Effector memory CD4-positive, alpha-beta T cell (primary cell): Measurements from ENCODE around the gene KDM2B.
A peak's percentile ranks its signal among the peaks of the same experiment; 100 is the strongest.
"Not testable (repeated sequence)": the region's sequence is repeated elsewhere in the genome, so short reads cannot be mapped to it uniquely, and the experiment has no call there.

Source experiments
- DNase-seq, 3 donors: peaks; one replicate each; pipeline ENCODE4 v3.0.0-alpha.2; 2020
- H3K27ac ChIP-seq: 2 replicates; pipeline ENCODE4 v1.7.0; 2013; ENCODE audit warnings: mild to moderate bottlenecking, low read length, moderate library complexity; ENCODE audit not compliant: insufficient read depth, poor library complexity, severe bottlenecking
- H3K27me3 ChIP-seq: replicated peaks from 2 replicates; pipeline ENCODE4 v1.7.0; 2013; ENCODE audit warnings: mild to moderate bottlenecking, low read length; ENCODE audit not compliant: insufficient read depth, control insufficient read depth, poor library complexity, severe bottlenecking
- H3K36me3 ChIP-seq: 2 replicates; pipeline ENCODE4 v1.7.0; 2013; ENCODE audit warnings: mild to moderate bottlenecking, low read length, moderate library complexity; ENCODE audit not compliant: control insufficient read depth, insufficient read depth
- H3K4me1 ChIP-seq: 2 replicates; pipeline ENCODE4 v1.7.0; 2013; ENCODE audit warnings: low read length, mild to moderate bottlenecking; ENCODE audit not compliant: control insufficient read depth, insufficient read depth, poor library complexity, severe bottlenecking
- H3K4me3 ChIP-seq: 2 replicates; pipeline ENCODE4 v1.7.0; 2013; ENCODE audit warnings: low read length, low read depth, mild to moderate bottlenecking; ENCODE audit not compliant: insufficient read depth, poor library complexity, severe bottlenecking
- H3K9me3 ChIP-seq: 2 replicates; pipeline ENCODE4 v1.7.0; 2013; ENCODE audit warnings: mild to moderate bottlenecking, low read length, moderate library complexity; ENCODE audit not compliant: control insufficient read depth

Gene KDM2B

DNA sequence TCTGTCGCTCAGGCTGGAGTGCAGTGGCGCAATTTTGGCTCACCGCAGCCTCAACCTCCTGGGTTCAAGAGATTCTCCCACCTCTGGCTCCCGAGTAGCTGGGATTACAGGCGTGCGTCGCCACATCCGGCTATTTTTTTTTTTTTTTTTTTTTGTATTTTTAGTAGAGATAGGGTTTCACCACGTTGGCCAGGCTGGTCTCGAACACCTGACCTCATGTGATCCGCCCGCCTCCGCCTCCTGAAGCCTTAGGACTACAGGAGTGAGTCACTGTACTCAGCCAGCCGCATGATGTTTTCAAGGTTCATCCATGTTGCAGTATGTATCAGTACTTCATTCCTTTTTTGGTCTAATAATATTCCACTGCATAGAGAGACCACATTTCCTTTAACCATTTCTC, 183.3 kb downstream of the KDM2B start:
- H3K4me3 ChIP-seq, result no peak overlapping the region
- H3K27me3 ChIP-seq, result no peaks in the 10 kb centered on the region
- peaks cover 15% of the 10 kb centered on the region for H3K4me1 ChIP-seq
- H3K9me3 ChIP-seq, result no peaks in the 10 kb centered on the region
- no peaks in the 10 kb centered on the region for H3K36me3 ChIP-seq
- H3K27ac ChIP-seq, result no peak overlapping the region
- no peak for DNase-seq

DNA sequence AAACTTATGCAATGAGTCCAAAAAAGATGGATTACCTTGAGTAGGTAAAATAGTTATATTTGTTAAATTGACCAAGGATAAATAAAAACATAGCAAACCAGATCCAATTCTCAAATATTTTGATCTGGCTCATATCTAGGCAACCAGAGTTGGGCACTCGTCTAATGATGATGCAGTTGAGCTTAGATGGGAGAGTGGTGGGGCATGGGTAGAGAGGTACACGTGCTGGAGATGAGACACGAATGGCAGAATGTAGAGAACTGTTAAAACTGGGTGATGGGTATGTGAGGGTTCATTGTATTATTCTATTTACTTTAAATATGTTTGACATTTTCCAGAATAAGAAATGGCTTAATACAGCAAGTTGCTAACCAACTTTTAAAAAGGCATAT, 188.5 kb downstream of the KDM2B start:
- no peak overlapping the region for H3K4me3 ChIP-seq
- peaks cover 6% of the 10 kb centered on the region for H3K4me1 ChIP-seq
- H3K36me3 ChIP-seq, result no peaks in the 10 kb centered on the region
- no peak overlapping the region for H3K27ac ChIP-seq
- no peaks in the 10 kb centered on the region for H3K9me3 ChIP-seq
- no peak for DNase-seq
- no peaks in the 10 kb centered on the region for H3K27me3 ChIP-seq

- Histone ChIP-seq H3K27me3 (no peaks in the 10 kb centered on the region), H3K27ac (no peak overlapping the region), H3K36me3 (no peaks in the 10 kb centered on the region), H3K9me3 (no peaks in the 10 kb centered on the region), H3K4me1 (peaks cover 6% of the 10 kb centered on the region), H3K4me3 (peak overlapping the region; percentile 23)
- DNase-seq, result no peak
Measured at GRCh38 chr12:121391619-121392324, 189.1 kb downstream of the KDM2B start.

GRCh38 chr12:121390856-121391255, 190.0 kb downstream of the KDM2B start:
- no peaks in the 10 kb centered on the region for H3K36me3 ChIP-seq
- peaks cover 6% of the 10 kb centered on the region for H3K4me1 ChIP-seq
- no peaks in the 10 kb centered on the region for H3K27me3 ChIP-seq
- no peak overlapping the region for H3K27ac ChIP-seq
- no peak overlapping the region for H3K4me3 ChIP-seq
- no peaks in the 10 kb centered on the region for H3K9me3 ChIP-seq
- no peak for DNase-seq

- Histone ChIP-seq H3K4me1 (peaks cover 6% of the 10 kb centered on the region), H3K27ac (no peak overlapping the region), H3K36me3 (no peaks in the 10 kb centered on the region), H3K9me3 (no peaks in the 10 kb centered on the region), H3K27me3 (no peaks in the 10 kb centered on the region), H3K4me3 (no peak overlapping the region)
- DNase-seq, result no peak
Measured at GRCh38 chr12:121388421-121388981, 192.3 kb downstream of the KDM2B start.

DNA sequence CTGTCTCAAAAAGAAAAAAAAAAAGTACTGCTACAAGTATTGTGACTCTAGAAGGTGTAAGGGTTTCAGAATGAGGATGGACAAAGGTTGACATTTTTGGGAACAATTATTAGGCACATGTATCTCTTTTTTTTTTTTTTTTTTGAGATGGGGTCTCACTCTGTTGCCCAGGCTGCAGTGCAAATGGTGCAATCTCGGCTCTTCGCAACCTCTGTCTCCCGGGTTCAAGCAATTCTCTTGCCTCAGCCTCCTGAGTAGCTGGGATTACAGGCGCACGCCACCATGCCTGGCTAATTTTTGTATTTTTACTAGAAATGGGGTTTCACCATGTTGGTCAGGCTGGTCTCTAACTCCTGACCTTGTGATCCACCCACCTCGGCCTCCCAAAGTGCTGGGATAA, 195.9 kb downstream of the KDM2B start:
- H3K36me3 ChIP-seq, DNase-seq, H3K27ac ChIP-seq, H3K9me3 ChIP-seq, H3K4me3 ChIP-seq, H3K27me3 ChIP-seq, H3K4me1 ChIP-seq: not testable (repeated sequence)

- DNase-seq, result no peak
- H3K36me3 ChIP-seq, result no peaks in the 10 kb centered on the region
Measured at GRCh38 chr12:121383601-121384021, 197.2 kb downstream of the KDM2B start.

GRCh38 chr12:121379945-121380344, 200.9 kb downstream of the KDM2B start:
- DNase-seq, result no peak
- no peaks in the 10 kb centered on the region for H3K4me1 ChIP-seq
- H3K27ac ChIP-seq, result no peak overlapping the region
- no peaks in the 10 kb centered on the region for H3K9me3 ChIP-seq
- no peaks in the 10 kb centered on the region for H3K36me3 ChIP-seq
- H3K4me3 ChIP-seq, result no peak overlapping the region
- H3K27me3 ChIP-seq, result no peaks in the 10 kb centered on the region

More at GRCh38 chr12:121383601-121384021, 197.2 kb downstream of the KDM2B start:
- no peaks in the 10 kb centered on the region for H3K9me3 ChIP-seq
- no peak overlapping the region for H3K27ac ChIP-seq
- H3K27me3 ChIP-seq, result no peaks in the 10 kb centered on the region
- H3K4me1 ChIP-seq, result no peaks in the 10 kb centered on the region
- no peak overlapping the region for H3K4me3 ChIP-seq
